Loucy (cell line): Measurements from ENCODE around the gene KRT14.

Experiments used
- H2AFZ ChIP-seq: fragments of 200-600 bp; sonication (generic); 2 replicates; pipeline ENCODE4 v1.6.0; 2016; ENCODE audit warnings: antibody characterized with exemption, mild to moderate bottlenecking, low read length, moderate library complexity
- H3F3A ChIP-seq: fragments of 200-600 bp; 2 replicates; pipeline ENCODE4 v1.6.0; 2016; ENCODE audit warnings: antibody characterized with exemption, low read depth, mild to moderate bottlenecking
- H3K27me3 ChIP-seq: fragments of 200-600 bp; sonication (generic); 2 replicates; pipeline ENCODE4 v1.6.1; 2014; ENCODE audit warnings: low read length, mild to moderate bottlenecking; ENCODE audit not compliant: insufficient read depth, poor library complexity, severe bottlenecking
- H3K36me3 ChIP-seq: fragments of 200-600 bp; sonication (generic); 2 replicates; pipeline ENCODE4 v1.6.1; 2016; ENCODE audit warnings: low read length; ENCODE audit not compliant: insufficient read depth
- H3K4me1 ChIP-seq: fragments of 200-600 bp; sonication (generic); 2 replicates; pipeline ENCODE4 v1.5.1; 2014; ENCODE audit warnings: low read length, mild to moderate bottlenecking; ENCODE audit not compliant: insufficient read depth, poor library complexity, severe bottlenecking
- H3K4me2 ChIP-seq: fragments of 200-600 bp; sonication (generic); 2 replicates; pipeline ENCODE4 v1.6.0; 2014; ENCODE audit warnings: antibody characterized with exemption, low read length, low read depth, mild to moderate bottlenecking; ENCODE audit not compliant: poor library complexity, severe bottlenecking
- H3K4me3 ChIP-seq: fragments of 200-600 bp; sonication (generic); 2 replicates; pipeline ENCODE4 v1.5.1; 2014; ENCODE audit warnings: low read length, mild to moderate bottlenecking, mixed read lengths; ENCODE audit not compliant: poor library complexity, severe bottlenecking
- H3K79me2 ChIP-seq: fragments of 200-600 bp; sonication (generic); 2 replicates; pipeline ENCODE4 v1.6.1; 2014; ENCODE audit warnings: low read length; ENCODE audit not compliant: insufficient read depth
- H3K9ac ChIP-seq: fragments of 200-600 bp; sonication (generic); 2 replicates; pipeline ENCODE4 v1.6.0; 2014; ENCODE audit warnings: mild to moderate bottlenecking, low read depth, low read length, moderate library complexity; ENCODE audit not compliant: poor library complexity, severe bottlenecking
- H3K9me2 ChIP-seq: fragments of 200-600 bp; sonication (generic); replicated peaks from 2 replicates; pipeline ENCODE4 v1.6.1; 2016; ENCODE audit warnings: low read depth, low read length, mixed read lengths
- H3K9me3 ChIP-seq: fragments of 200-600 bp; sonication (generic); 2 replicates; pipeline ENCODE4 v1.6.1; 2014; ENCODE audit warnings: mild to moderate bottlenecking, antibody characterized with exemption, low read length, low read depth; ENCODE audit not compliant: insufficient read depth
- H4K20me1 ChIP-seq: fragments of 200-600 bp; sonication (generic); 2 replicates; pipeline ENCODE4 v1.6.0; 2014; ENCODE audit warnings: antibody characterized with exemption, low read length, mild to moderate bottlenecking; ENCODE audit not compliant: insufficient read depth, poor library complexity, severe bottlenecking
- EZH2phosphoT487 ChIP-seq: fragments of 200-600 bp; IDR thresholded peaks from 2 replicates; pipeline ENCODE4 v1.6.1; 2018; ENCODE audit warnings: antibody characterized with exemption, mild to moderate bottlenecking, moderate library complexity, borderline replicate concordance
- TF ChIP-seq, protein P1 (sequence below): fragments of 200-600 bp; sonication (generic); conservative IDR thresholded peaks from 2 replicates; pipeline ENCODE4 v1.5.1; 2014; ENCODE audit warnings: mild to moderate bottlenecking, antibody characterized with exemption, low read length

KRT14 gene

DNA sequence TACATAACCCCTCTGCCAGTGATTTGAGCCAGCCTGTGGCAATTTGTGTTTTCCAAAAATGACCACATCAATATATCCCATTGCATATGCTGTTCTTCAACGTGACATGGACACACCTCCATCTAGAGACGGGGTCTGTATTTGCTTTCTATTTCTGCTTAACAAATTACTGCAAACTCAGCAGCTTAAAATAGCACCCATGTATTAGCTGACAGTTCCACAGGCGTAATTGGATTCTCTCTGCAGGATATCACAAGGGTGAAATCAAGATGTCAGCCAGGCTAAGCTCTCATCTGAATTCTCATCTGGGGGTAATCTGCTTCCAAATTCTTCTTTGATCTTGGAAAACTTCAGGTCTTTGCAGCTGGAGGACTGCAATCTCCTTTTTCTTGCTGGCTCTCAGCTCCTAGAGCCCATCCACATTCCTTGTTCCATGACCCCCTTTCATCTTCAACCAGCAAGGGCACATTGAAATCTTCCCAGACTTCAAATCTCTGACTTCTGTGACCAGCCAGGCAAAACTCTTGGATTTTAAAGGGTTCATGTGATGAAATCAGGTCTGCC lies 23.0 kb downstream of the KRT14 start:
- Histone ChIP-seq H3K9me2 (no peaks in the 10 kb centered on the region), H3K79me2 (no peaks in the 10 kb centered on the region), H3K4me3 (no peak overlapping the region), H3F3A (no peaks in the 10 kb centered on the region), H3K4me1 (no peaks in the 10 kb centered on the region), H3K4me2 (no peak overlapping the region), H2AFZ (no peak overlapping the region), H3K27me3 (peaks cover under 1% of the 10 kb centered on the region), H3K36me3 (no peaks in the 10 kb centered on the region), H4K20me1 (no peaks in the 10 kb centered on the region), H3K9ac (no peak overlapping the region), H3K9me3 (no peaks in the 10 kb centered on the region)
- TF ChIP-seq, protein P1, sequence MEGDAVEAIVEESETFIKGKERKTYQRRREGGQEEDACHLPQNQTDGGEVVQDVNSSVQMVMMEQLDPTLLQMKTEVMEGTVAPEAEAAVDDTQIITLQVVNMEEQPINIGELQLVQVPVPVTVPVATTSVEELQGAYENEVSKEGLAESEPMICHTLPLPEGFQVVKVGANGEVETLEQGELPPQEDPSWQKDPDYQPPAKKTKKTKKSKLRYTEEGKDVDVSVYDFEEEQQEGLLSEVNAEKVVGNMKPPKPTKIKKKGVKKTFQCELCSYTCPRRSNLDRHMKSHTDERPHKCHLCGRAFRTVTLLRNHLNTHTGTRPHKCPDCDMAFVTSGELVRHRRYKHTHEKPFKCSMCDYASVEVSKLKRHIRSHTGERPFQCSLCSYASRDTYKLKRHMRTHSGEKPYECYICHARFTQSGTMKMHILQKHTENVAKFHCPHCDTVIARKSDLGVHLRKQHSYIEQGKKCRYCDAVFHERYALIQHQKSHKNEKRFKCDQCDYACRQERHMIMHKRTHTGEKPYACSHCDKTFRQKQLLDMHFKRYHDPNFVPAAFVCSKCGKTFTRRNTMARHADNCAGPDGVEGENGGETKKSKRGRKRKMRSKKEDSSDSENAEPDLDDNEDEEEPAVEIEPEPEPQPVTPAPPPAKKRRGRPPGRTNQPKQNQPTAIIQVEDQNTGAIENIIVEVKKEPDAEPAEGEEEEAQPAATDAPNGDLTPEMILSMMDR: no peak
- TF ChIP-seq EZH2phosphoT487: no peak

DNA sequence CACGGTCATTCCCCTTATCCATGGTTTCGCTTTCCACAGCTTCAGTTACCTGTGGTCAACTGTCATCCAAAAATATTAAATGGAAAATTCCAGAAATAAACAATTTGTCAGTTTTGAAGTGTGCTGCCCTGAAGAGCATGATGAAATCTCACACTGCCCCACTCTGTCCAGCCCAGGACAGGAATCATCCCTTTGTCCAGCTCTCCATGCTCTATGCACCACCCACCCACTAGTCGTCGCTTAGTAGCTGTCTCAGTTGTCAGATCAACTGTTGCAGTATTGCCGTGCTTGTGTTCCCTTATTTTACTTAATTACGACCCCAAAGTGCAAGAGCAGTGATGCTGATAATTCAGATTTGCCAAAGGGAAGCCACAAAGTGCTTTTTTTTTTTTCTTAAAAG lies 25.1 kb downstream of the KRT14 start:
- no peaks in the 10 kb centered on the region for H3K9me3 ChIP-seq
- H4K20me1 ChIP-seq: no peaks in the 10 kb centered on the region
- TF ChIP-seq EZH2phosphoT487: no peak
- TF ChIP-seq, protein P1: no peak
- no peaks in the 10 kb centered on the region for H3K36me3 ChIP-seq
- H3K4me1 ChIP-seq: no peaks in the 10 kb centered on the region
- no peaks in the 10 kb centered on the region for H3F3A ChIP-seq
- H3K4me2 ChIP-seq: no peak overlapping the region
- no peak overlapping the region for H2AFZ ChIP-seq
- H3K9me2 ChIP-seq: no peaks in the 10 kb centered on the region
- no peaks in the 10 kb centered on the region for H3K79me2 ChIP-seq
- H3K27me3 ChIP-seq: peaks cover 6% of the 10 kb centered on the region
- H3K9ac ChIP-seq: no peak overlapping the region
- H3K4me3 ChIP-seq: no peak overlapping the region

DNA sequence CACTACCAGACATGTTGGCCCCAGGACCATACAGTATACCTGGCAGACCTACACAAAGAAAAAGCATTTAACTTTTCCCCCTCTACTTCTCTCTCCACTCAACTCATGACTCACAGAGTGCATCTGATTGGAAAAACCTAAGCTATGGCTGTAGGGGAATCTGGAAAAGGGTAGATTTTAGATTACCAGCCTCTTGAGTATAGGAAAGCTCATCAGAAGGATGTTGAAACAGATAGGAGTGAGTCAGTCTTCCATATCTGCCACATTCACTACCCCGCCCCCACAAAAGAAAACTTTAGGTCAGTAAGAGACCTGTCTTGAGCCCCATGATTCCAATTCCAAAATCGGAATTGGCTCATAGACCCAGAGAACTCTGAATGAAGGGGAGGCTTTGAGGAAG lies 27.1 kb downstream of the KRT14 start:
- Histone ChIP-seq H3F3A (no peaks in the 10 kb centered on the region), H3K36me3 (no peaks in the 10 kb centered on the region), H3K27me3 (peaks cover 6% of the 10 kb centered on the region), H3K9ac (no peak overlapping the region), H3K9me3 (no peaks in the 10 kb centered on the region), H3K9me2 (no peaks in the 10 kb centered on the region), H2AFZ (no peak overlapping the region), H3K4me2 (no peak overlapping the region), H3K79me2 (no peaks in the 10 kb centered on the region), H4K20me1 (no peaks in the 10 kb centered on the region), H3K4me3 (no peak overlapping the region), H3K4me1 (no peaks in the 10 kb centered on the region)
- no peak for TF ChIP-seq EZH2phosphoT487
- TF ChIP-seq, protein P1: no peak
